ENCODE data around the gene DRD5.

DNA sequence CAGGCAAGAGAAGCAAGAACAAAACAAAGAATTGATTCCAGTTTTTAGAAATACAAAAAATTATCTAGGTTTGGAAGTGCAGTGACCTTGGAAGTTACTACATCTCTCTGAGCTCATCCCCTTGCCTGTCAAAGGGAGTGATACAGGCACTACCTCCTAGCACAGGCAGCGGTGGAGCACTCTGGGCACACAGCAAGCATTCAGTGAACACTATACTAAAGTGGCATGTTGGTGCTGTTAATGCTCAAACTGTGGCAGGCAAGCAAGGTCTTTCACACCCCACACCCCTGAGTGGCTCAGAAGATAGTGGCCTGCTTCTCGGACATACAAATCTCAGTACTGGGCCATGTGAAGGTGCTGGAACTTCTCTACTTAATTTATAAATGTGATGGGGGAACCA, 51.2 kb downstream of the DRD5 start:
- TF ChIP-seq, protein P1, sequence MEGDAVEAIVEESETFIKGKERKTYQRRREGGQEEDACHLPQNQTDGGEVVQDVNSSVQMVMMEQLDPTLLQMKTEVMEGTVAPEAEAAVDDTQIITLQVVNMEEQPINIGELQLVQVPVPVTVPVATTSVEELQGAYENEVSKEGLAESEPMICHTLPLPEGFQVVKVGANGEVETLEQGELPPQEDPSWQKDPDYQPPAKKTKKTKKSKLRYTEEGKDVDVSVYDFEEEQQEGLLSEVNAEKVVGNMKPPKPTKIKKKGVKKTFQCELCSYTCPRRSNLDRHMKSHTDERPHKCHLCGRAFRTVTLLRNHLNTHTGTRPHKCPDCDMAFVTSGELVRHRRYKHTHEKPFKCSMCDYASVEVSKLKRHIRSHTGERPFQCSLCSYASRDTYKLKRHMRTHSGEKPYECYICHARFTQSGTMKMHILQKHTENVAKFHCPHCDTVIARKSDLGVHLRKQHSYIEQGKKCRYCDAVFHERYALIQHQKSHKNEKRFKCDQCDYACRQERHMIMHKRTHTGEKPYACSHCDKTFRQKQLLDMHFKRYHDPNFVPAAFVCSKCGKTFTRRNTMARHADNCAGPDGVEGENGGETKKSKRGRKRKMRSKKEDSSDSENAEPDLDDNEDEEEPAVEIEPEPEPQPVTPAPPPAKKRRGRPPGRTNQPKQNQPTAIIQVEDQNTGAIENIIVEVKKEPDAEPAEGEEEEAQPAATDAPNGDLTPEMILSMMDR (IDR thresholded peaks at IDR 0.05; ENCODE audit: low read length): no peak
- TF ChIP-seq EZH2 (optimal IDR thresholded peaks at IDR 0.05; ENCODE audit: low read depth, low read length): no peak

Measured in MM.1S (cell line).